GM18861 (cell line): ENCODE data around the gene NOC3L.

Experiments
- ATAC-seq: cut with Tn5 transposase; IDR thresholded peaks from one replicate; pipeline ENCODE4 v1.9.1; 2021; ENCODE audit not compliant: unreplicated experiment

NOC3L gene

GRCh38 chr10:94308866-94309265, 53.9 kb downstream of the NOC3L start:
- ATAC-seq: no peak

GRCh38 chr10:94307046-94307615, 55.6 kb downstream of the NOC3L start:
- no peak for ATAC-seq

DNA sequence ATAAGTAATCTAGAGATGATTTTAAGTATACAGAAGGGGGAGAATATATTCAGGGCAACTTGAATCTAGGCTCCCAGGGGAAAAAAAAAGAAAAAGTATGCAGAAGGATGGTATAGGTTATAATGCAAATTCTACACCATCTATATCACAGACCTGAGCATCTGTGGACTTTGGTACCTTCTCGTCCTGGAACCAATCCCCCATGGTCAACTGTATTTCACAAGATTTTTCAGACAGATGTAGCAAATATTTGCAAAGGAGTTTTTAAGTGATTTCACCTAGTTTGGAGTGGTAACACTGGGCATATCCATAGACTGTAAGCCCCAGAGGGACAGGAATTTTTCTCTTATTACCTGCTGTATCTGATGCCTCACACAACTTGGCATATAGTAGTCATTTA, 58.8 kb downstream of the NOC3L start:
- ATAC-seq: no peak

- ATAC-seq: no peak
These were observed 62.7 kb downstream of the NOC3L start for GRCh38 chr10:94300042-94300441.

GRCh38 chr10:94299417-94299816, 63.3 kb downstream of the NOC3L start:
- ATAC-seq: no peak

DNA sequence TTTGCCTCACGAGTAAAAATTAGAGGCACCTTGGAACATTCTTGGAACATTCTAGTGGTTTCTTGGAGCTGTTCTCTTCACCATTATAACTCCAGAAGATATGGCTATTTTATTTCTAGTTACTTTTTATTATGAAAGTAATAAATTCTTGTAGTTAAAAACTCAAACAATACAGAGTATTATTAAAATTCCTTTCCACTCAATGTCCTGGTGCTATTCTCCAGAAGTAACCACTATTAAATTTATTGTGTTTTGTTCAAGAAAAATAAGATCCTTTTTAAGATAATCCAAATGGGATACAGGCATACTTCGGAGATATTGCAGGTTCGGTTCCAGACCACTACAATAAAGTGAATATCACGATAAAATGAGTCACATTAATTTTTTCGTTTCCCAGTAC, 68.6 kb downstream of the NOC3L start:
- no peak for ATAC-seq

DNA sequence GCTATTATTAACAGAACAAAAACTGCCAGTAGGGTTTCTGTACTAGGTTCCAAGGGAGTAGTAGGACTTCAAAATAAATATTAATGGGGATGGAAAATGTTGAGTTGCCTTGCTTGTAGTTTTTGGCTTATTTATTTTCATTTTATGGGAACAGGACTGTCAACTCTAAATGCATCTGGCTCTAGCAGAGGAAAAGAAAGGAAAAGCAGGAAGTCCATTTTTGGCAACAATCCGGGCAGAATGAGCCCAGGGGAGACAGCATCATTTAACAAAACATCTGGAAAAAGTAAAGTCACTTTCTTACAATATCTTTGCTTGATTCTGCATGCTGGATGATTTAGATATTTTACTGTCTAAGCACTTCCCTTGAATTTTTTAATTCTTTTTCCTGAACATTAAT, 69.4 kb downstream of the NOC3L start:
- no peak for ATAC-seq

- no peak for ATAC-seq
These were observed 70.2 kb downstream of the NOC3L start for GRCh38 chr10:94292434-94293090.

GRCh38 chr10:94288361-94289101, 74.2 kb downstream of the NOC3L start:
- no peak for ATAC-seq

- no peak for ATAC-seq
These were observed 75.4 kb downstream of the NOC3L start for GRCh38 chr10:94287336-94287735.

GRCh38 chr10:94286901-94287300, 75.8 kb downstream of the NOC3L start:
- no peak for ATAC-seq

- no peak for ATAC-seq
These were observed 77.5 kb downstream of the NOC3L start for GRCh38 chr10:94285271-94285670.
